Measurements from ENCODE around the gene DDX39B. TPM values are rescaled to one million over a fixed set of nuclear protein-coding genes. Genes with fewer than 3 reads are reported as not detected.
"Not testable (repeated sequence)": the region's sequence is repeated elsewhere in the genome, so short reads cannot be mapped to it uniquely, and the experiment has no call there.

DDX39B gene
- total and polyA plus RNA-seq, 2 experiments from 2014 or later: 210 to 287 TPM

- Histone ChIP-seq H3K79me2 (no peaks in the 10 kb centered on the region), H3K36me3 (replicated peaks; ENCODE audit: insufficient read depth, low read depth) (no peaks in the 10 kb centered on the region), H4K20me1 (ENCODE audit: insufficient read depth, poor library complexity, severe bottlenecking) (no peaks in the 10 kb centered on the region), H3K4me1 (ENCODE audit: insufficient read depth) (no peaks in the 10 kb centered on the region), H3K4me3 (peak within 1 kb of the TSS; percentile 32), H3K9me3 (ENCODE audit: low read depth) (no peaks in the 10 kb centered on the region), H2AFZ (peak within 1 kb of the TSS; percentile 93), H3K4me2 (peak within 1 kb of the TSS; percentile 98), H3K9me2 (replicated peaks; ENCODE audit: insufficient read depth) (no peaks in the 10 kb centered on the region), H3K27ac (no peak within 1 kb of the TSS), H3K27me3 (peaks cover 60% of the 10 kb centered on the region)
- no peak for TF ChIP-seq EZH2phosphoT487 (IDR thresholded peaks at IDR 0.05; ENCODE audit: low read depth, severe bottlenecking, unreplicated experiment)
- TF ChIP-seq EZH2 (IDR thresholded peaks at IDR 0.05; ENCODE audit: borderline replicate concordance): no peak
- 4% methylated on average over 52 of the region's 64 CpGs for WGBS (ENCODE audit: low lambda C conversion rate, missing lambda C conversion rate)
- DNase-seq (ENCODE audit: low spot score): peak; percentile 73
Observed at GRCh38 chr6:31497531-31498476, 44.0 kb downstream of the DDX39B start, which contains the start of gene MICB. Gene MICB, plus strand, starts transcription at chr6:31498145. Its CDS starts 49 bp downstream, at chr6:31498194.

GRCh38 chr6:31496826-31497225, 45.0 kb downstream of the DDX39B start:
- not testable (repeated sequence) for H3K27ac ChIP-seq, H3K4me3 ChIP-seq
- 68% methylated on average over 2 of the region's 4 CpGs for WGBS (ENCODE audit: low lambda C conversion rate, missing lambda C conversion rate)

GRCh38 chr6:31495580-31495979, 46.2 kb downstream of the DDX39B start:
- DNase-seq (ENCODE audit: low spot score): no peak
- Histone ChIP-seq H3K36me3 (replicated peaks; ENCODE audit: insufficient read depth, low read depth) (no peaks in the 10 kb centered on the region), H3K9me3 (ENCODE audit: low read depth) (no peaks in the 10 kb centered on the region), H3K4me1 (ENCODE audit: insufficient read depth) (no peaks in the 10 kb centered on the region), H3K27me3 (peaks cover 46% of the 10 kb centered on the region), H2AFZ (no peak overlapping the region), H3K4me2 (no peak overlapping the region), H4K20me1 (ENCODE audit: insufficient read depth, poor library complexity, severe bottlenecking) (no peaks in the 10 kb centered on the region), H3K4me3 (no peak overlapping the region), H3K27ac (no peak overlapping the region), H3K79me2 (no peaks in the 10 kb centered on the region), H3K9me2 (replicated peaks; ENCODE audit: insufficient read depth) (no peaks in the 10 kb centered on the region)
- no peak for TF ChIP-seq EZH2phosphoT487 (IDR thresholded peaks at IDR 0.05; ENCODE audit: low read depth, severe bottlenecking, unreplicated experiment)
- TF ChIP-seq CTCF (IDR thresholded peaks at IDR 0.05; ENCODE audit: poor library complexity): no peak
- no peak for TF ChIP-seq EZH2 (IDR thresholded peaks at IDR 0.05; ENCODE audit: borderline replicate concordance)
- WGBS (ENCODE audit: low lambda C conversion rate, missing lambda C conversion rate): 76% methylated on average over 2 of the region's 2 CpGs

More at GRCh38 chr6:31496826-31497225, 45.0 kb downstream of the DDX39B start:
- not testable (repeated sequence) for DNase-seq (ENCODE audit: low spot score); H3K4me2 ChIP-seq; H3K36me3 ChIP-seq (replicated peaks; ENCODE audit: insufficient read depth, low read depth); H2AFZ ChIP-seq; H3K79me2 ChIP-seq; H3K9me2 ChIP-seq (replicated peaks; ENCODE audit: insufficient read depth); H3K4me1 ChIP-seq (ENCODE audit: insufficient read depth); H3K9me3 ChIP-seq (ENCODE audit: low read depth); H4K20me1 ChIP-seq (ENCODE audit: insufficient read depth, poor library complexity, severe bottlenecking)
- H3K27me3 ChIP-seq: peaks cover 56% of the 10 kb centered on the region

- Histone ChIP-seq H3K9me3 (ENCODE audit: low read depth) (no peaks in the 10 kb centered on the region), H3K4me3 (peak overlapping the region; percentile 42), H3K27ac (no peak overlapping the region), H4K20me1 (ENCODE audit: insufficient read depth, poor library complexity, severe bottlenecking) (no peaks in the 10 kb centered on the region), H3K27me3 (peaks cover 42% of the 10 kb centered on the region), H3K9me2 (replicated peaks; ENCODE audit: insufficient read depth) (no peaks in the 10 kb centered on the region), H3K36me3 (replicated peaks; ENCODE audit: insufficient read depth, low read depth) (no peaks in the 10 kb centered on the region), H3K4me1 (ENCODE audit: insufficient read depth) (no peaks in the 10 kb centered on the region), H3K4me2 (peak overlapping the region; percentile 96), H3K79me2 (no peaks in the 10 kb centered on the region), H2AFZ (peak overlapping the region; percentile 28)
- peak; percentile 86 for DNase-seq (ENCODE audit: low spot score)
- TF ChIP-seq EZH2 (IDR thresholded peaks at IDR 0.05; ENCODE audit: borderline replicate concordance) (peak; percentile 93), CTCF (IDR thresholded peaks at IDR 0.05; ENCODE audit: poor library complexity) (peak; percentile 82), EZH2phosphoT487 (IDR thresholded peaks at IDR 0.05; ENCODE audit: low read depth, severe bottlenecking, unreplicated experiment) (no peak)
- WGBS (ENCODE audit: low lambda C conversion rate, missing lambda C conversion rate): under 1% methylated on average over 58 of the region's 58 CpGs
Observed at GRCh38 chr6:31493875-31494694, 47.7 kb downstream of the DDX39B start.

GRCh38 chr6:31493550-31493874, 48.3 kb downstream of the DDX39B start:
- DNase-seq (ENCODE audit: low spot score); H3K9me2 ChIP-seq (replicated peaks; ENCODE audit: insufficient read depth); H3K4me1 ChIP-seq (ENCODE audit: insufficient read depth); H2AFZ ChIP-seq; H3K9me3 ChIP-seq (ENCODE audit: low read depth); H3K36me3 ChIP-seq (replicated peaks; ENCODE audit: insufficient read depth, low read depth); H3K4me3 ChIP-seq; H3K79me2 ChIP-seq; H3K27ac ChIP-seq; H4K20me1 ChIP-seq (ENCODE audit: insufficient read depth, poor library complexity, severe bottlenecking): not testable (repeated sequence)
- WGBS (ENCODE audit: low lambda C conversion rate, missing lambda C conversion rate): 0% methylated on average over 2 of the region's 2 CpGs
- H3K27me3 ChIP-seq: peaks cover 37% of the 10 kb centered on the region
- peak overlapping the region; percentile 96 for H3K4me2 ChIP-seq

All from hepatocyte (in vitro differentiated cells).